DMS79 (cell line): ENCODE results near the gene ANKRD18B.
"Not testable (repeated sequence)": the region's sequence is repeated elsewhere in the genome, so short reads cannot be mapped to it uniquely, and the experiment has no call there.

Experiments
- DNase-seq: peaks from one replicate; lab custom pipeline; 2025; lab: John Stamatoyannopoulos, UW

Gene ANKRD18B

GRCh38 chr9:33611358-33611757, 87.3 kb downstream of the ANKRD18B start:
- DNase-seq, result no peak

DNA sequence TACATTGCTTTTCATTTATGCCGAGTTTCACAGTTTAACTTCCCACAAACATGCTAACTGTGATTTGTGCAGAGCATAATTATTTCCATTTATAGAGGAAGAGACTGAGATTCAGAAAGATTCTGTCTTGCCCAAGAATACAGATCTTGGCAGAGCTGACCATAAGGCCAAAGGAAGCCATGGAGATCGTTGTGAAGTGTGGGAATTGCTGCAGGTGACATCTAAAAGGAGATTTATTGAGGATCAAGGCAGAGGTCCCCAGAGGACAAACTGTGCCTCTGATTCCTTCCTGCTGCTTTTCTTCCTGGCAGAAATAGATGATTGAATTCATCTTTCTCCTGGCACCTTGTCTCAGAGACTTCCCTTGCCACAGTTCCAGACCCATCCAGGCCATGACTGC, 88.4 kb downstream of the ANKRD18B start:
- not testable (repeated sequence) for DNase-seq

DNA sequence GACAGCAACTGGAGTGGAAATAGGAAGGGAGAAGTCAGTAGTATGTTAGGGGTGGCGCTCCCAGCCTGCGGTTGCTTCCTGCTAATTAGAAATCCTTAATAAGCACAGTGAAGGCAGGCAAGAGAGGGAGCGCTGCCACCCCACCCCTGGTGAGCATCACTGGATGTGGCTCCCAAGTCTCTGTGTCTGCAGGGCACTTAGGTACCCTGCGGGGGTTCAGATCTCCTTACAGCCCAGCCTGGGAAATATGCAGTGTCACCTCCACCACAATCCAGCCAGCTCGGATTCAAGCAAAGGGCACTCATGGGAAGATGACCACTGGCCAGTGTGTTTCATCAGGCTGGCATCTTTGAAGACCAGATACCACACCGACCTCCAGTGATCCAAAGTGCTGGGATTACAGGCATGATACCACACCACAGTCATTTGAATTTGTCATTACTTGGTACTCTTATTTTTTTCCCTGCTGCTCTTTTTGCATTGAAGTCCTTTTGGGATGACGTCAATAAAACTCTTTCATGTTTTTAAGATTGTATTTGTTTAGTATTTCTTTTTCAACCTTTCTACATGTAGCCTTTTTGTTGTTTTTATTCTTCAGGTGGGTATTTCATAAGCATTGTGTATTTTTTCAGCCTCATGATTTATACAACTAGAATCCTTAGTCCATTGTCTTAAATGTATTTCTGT, 90.1 kb downstream of the ANKRD18B start:
- no peak for DNase-seq

DNA sequence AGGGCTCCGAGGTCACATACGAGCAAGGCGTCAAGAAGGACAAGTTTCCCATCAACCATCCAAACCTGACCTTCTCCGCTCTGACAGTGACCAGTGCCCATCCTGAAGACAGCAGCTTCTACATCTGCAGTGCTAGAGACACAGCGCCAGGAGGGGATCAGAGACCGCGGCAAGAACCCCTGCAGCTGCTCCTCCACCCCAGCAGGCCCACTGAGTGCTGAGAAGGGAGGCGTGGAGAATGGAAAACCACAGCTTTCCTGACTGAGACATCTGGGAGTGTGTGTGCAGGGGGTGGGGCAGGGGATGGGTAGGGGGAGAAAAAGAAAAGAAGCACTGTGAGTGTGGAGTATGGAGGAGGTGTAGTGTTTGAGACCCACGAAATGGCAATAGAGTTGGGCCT, 94.3 kb downstream of the ANKRD18B start:
- not testable (repeated sequence) for DNase-seq

- DNase-seq, result no peak
Observed at GRCh38 chr9:33619666-33620404, 95.8 kb downstream of the ANKRD18B start.

DNA sequence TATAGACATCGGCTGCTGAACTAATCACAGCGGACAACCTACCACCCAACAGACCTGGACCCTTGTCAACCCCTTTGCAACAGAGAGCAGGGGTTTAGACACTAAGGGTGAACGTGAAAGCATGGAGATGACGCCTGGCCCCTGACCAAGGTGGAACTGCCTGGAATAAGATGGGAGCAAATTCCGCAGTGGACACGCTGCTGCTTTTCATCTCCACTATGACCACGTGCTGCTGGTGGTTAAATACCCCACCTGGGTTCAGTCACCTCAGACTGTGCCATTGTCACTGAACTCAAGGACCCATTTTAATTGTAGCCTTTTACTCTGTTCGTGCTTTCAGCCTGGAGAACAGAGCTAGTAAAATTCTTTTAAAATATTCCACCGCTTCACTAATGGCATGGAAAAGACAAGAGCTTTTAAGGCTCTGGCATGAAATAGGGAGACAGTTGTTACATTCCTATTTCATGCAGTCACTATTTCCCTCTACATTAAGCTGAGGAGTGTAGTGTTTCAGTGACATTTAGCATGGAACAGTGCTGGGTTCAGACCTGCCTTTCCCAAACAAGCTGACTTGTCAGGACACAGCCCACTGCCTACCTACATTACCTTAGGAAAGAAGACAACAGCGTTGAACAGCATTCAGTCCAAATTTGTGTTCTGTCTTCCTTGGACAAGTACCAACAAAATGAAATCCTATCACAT, 96.8 kb downstream of the ANKRD18B start:
- peak; percentile 32 for DNase-seq
